GM18909 (cell line): ENCODE results near the gene FAXDC2.

ENCODE experiments used
- ATAC-seq: cut with Tn5 transposase; IDR thresholded peaks from one replicate; pipeline ENCODE4 v1.9.1; 2021; ENCODE audit warnings: mild to moderate bottlenecking; ENCODE audit not compliant: unreplicated experiment, poor library complexity

The FAXDC2 gene

GRCh38 chr5:154773326-154773725 is 77.1 kb downstream of the FAXDC2 start:
- no peak for ATAC-seq

GRCh38 chr5:154771383-154771901 is 79.0 kb downstream of the FAXDC2 start:
- ATAC-seq = no peak

- no peak for ATAC-seq
These were observed 80.3 kb downstream of the FAXDC2 start for GRCh38 chr5:154770111-154770510.
